Retinal pigment epithelial cell (primary cell): Measurements from ENCODE around the gene HOXC13.

Experiments
- DNase-seq: peaks from one replicate; pipeline ENCODE4 v3.0.0-alpha.2; 2010; ENCODE audit warnings: low read depth
- H3K4me3 ChIP-seq: 2 replicates; pipeline ENCODE4 v1.5.1; 2011; ENCODE audit warnings: mild to moderate bottlenecking, low read length, control low read depth, moderate library complexity
- TF ChIP-seq, protein P1 (sequence below): conservative IDR thresholded peaks from 2 replicates; pipeline ENCODE4 v1.5.1; 2011; ENCODE audit warnings: low read depth, low read length, control low read depth, inconsistent platforms

HOXC13 gene

DNA sequence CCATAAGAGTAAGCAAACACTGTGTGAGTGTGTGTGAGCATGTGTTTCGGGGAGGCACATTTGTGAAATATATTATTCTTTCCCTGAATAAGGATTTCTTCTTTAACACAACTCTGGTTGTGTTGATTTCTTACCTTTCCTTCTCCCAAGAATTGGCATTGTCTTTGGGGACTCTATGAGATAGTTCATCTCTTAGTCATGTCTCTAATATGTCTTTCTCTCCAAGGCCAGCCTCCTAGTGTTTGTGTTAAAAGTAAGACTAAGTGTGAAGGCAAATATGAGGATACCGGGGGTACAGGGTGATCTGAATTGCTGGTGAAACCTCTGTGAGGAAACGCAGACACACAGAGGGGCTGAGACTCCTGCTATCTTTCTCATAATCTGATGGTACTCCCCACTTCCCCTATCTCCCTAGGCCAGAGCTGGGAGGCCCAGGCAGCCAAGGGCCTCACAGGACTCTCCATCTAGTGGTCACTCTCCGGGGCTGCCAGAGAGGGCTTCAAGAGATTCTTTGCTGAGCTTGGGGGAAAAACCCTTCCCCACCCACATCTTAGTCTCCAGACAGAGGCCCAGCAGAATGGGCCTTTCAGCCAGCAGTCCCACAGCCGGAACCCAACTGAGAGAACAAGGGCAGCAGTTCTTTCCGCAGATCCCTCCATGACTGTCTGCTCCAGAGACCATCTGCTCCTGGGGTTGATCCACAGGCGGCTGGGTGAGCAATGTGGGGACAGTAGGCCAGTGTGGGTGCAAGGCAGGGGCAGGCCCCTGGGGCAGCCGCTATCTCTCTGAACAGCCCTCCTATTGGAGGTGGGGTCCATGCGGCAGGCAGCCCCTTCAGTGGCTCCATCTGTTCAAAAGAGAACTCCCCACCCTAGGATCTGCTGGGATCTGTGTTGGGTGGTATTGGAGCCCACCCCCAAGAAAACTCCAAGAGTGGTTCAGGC lies 10.3 kb downstream of the HOXC13 start:
- no peak for DNase-seq
- no peak overlapping the region for H3K4me3 ChIP-seq
- TF ChIP-seq, protein P1, sequence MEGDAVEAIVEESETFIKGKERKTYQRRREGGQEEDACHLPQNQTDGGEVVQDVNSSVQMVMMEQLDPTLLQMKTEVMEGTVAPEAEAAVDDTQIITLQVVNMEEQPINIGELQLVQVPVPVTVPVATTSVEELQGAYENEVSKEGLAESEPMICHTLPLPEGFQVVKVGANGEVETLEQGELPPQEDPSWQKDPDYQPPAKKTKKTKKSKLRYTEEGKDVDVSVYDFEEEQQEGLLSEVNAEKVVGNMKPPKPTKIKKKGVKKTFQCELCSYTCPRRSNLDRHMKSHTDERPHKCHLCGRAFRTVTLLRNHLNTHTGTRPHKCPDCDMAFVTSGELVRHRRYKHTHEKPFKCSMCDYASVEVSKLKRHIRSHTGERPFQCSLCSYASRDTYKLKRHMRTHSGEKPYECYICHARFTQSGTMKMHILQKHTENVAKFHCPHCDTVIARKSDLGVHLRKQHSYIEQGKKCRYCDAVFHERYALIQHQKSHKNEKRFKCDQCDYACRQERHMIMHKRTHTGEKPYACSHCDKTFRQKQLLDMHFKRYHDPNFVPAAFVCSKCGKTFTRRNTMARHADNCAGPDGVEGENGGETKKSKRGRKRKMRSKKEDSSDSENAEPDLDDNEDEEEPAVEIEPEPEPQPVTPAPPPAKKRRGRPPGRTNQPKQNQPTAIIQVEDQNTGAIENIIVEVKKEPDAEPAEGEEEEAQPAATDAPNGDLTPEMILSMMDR = no peak

DNA sequence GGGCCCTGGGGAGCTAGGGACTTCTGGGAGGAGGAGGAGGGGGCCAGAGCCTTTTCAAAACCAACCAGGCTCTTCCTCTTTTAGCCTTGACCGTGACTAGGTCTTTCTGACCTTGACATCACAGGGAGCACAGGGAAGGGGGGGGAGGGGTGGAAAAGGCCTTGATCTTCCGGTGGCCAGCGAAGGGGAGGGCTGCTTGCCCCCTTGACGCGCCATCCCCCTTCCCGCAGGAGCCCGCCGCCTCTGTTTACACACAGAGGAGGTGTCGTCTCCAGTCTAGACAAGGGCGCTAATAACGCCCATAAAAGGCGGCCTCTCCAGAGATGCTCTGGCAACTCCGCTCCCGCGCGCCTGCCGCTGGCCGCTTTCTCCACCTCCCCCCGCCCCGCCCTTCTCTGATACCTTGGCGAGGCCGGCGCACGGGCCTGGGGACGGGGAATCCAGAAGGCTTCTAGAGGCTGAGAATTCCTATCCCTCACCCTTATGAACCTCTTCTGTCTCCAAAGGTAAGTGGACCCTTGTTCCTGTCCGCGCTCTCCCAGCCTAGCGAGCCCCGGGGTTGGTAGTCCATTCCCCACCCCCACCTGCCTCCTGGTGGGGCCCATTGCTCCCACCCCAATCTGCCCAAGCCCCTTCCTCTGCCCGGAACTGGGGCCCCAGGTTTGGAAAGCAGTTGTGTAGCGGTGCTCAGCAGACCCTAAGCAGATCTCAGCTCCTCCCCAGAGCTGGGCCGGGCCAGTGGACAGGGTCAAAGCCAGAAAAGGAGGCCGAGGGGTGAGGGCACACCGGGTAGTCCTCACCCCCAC lies 11.2 kb downstream of the HOXC13 start:
- TF ChIP-seq, protein P1 = no peak
- no peak for DNase-seq
- H3K4me3 ChIP-seq = no peak overlapping the region

DNA sequence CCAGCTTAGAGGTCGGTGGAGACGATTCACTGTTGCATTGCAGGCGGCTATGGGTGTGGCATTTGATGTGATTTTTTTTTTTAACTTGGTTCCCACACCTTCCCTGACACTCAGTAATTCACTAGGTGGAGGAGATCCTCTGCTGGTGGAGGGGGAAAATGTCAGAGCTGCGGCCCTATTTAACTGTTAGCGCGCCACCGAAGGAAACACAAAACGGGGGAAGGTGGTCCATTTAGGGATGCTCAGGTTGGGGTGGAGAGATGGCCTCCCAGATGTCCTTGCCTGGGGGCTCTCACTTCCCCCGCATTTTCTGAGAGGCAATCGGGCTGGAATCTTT lies 11.8 kb downstream of the HOXC13 start:
- TF ChIP-seq, protein P1 = no peak
- no peak overlapping the region for H3K4me3 ChIP-seq

DNA sequence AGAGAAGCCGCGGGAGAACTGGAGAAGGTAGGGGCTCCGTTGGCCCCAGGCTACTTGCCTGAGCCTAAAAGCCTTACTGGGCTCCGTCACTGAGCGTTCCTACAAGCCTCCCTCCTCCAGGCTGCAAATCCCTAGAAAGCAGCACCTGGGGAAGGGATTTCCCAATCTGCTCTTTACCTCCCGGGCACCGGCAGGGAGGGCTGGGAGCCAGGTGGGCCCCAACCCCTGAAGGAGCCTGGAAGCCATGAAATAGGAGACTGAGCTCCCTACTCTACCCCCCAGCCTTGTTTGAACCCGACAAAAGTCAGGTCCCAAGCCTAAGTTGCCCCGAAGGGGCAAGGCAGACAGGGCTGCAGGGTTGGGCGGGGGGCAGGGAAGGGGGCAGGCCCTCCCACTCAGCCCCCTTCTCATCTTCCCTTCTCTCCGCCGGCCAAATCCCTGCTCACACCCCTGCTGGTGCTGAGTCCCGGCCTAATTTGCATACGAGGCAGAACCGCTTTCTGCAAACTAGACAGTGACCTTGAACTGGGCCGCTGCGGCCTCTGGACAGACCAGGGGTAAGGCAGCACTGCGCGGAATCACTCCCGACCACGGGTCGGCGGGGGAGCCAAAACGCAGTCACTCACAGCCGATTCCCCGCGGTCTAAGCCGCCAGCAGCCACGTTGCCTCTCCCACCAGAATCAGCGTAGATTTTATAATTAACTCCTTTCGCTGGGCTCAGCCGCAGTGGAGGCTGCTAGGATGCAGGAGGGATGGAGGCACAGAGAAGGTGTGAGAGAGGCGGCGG lies 12.4 kb downstream of the HOXC13 start:
- TF ChIP-seq, protein P1 = no peak

More for the DNA sequence above, 11.8 kb downstream of the HOXC13 start:
- DNase-seq = no peak

DNA sequence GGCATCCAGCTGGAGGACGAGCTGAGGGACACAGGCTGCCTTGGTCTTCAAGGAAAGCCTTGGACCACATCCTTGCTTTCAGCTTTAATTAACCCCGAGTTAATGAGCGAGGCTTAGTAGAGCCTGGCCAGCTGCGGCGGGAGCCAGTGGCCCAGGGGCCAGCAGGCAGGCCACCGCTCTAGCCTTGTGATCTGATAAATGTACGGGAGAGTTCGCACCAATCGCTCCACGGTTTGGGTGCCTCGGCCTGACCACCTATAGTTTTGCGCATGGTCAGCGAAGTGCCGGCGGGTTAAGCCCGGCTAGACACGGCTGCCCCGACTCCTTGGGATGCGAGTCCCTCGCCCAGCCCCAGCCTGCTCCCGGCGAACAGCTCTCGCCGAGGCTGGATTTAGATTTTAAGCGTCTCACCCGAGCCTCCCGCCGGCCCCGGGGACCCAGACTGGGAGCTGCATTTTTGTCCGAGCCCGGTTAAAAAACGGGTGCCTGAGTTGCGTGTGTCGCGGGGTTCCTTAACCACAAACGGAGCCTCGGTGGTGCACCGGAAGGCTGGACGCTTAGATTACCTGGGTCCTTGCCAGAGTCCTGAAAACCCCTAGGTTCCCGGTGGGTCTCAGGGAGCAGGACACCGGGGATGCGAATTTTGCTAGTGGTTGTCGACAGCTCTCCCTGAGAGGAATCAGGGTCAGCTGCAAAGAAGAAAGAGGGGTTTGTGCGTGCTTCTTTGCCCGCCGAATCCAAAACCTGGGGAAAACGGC lies 13.1 kb downstream of the HOXC13 start:
- no peak for DNase-seq
- no peak overlapping the region for H3K4me3 ChIP-seq
- TF ChIP-seq, protein P1 = no peak

More for the DNA sequence above, 12.4 kb downstream of the HOXC13 start:
- no peak overlapping the region for H3K4me3 ChIP-seq
- DNase-seq = no peak

DNA sequence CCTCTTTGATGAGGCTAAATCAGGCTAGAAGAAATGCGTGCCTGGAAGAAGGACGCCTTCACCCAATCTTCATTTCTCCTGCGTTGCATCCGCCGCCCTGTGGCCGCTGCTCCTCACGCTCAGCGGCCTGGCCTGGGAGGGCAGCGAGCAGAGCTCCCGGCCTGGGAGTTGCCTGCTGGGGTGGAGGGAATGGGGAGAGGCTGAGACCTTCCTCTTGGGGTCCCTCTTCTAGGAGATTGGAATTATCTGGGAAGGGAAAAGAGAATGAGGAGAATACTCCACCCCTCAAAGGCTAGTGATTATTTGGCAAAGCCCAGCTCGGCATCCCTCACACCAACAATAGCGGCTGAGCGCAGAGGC lies 13.7 kb downstream of the HOXC13 start:
- H3K4me3 ChIP-seq = no peak overlapping the region
- no peak for DNase-seq

More for the DNA sequence above, 13.7 kb downstream of the HOXC13 start:
- TF ChIP-seq, protein P1 = no peak
